SK-N-SH treated with all-trans-retinoic acid at 6 μM for 48 hours (cell line): ENCODE results near the gene HCFC2.

Experiments used
- ATAC-seq: fragments of 200-7000 bp; cut with Tn5 transposase; 3 replicates; pipeline ENCODE4 v1.9.1; 2020; ENCODE audit warnings: mild to moderate bottlenecking, moderate library complexity
- BACH2 ChIP-seq: fragments of 250-450 bp; sonication (Bioruptor Pico); IDR thresholded peaks from 2 replicates; pipeline ENCODE4 v1.9.0; 2021; ENCODE audit warnings: mild to moderate bottlenecking, borderline replicate concordance
- CSDC2 ChIP-seq: fragments of 250-450 bp; sonication (Bioruptor Pico); IDR thresholded peaks from 2 replicates; pipeline ENCODE4 v1.5.0; 2020; ENCODE audit warnings: mild to moderate bottlenecking, moderate library complexity
- ESRRG ChIP-seq: fragments of 250-450 bp; sonication (Bioruptor Pico); IDR thresholded peaks from 2 replicates; pipeline ENCODE4 v1.6.1; 2021; ENCODE audit warnings: mild to moderate bottlenecking
- GLIS3 ChIP-seq: fragments of 250-450 bp; sonication (Bioruptor Pico); IDR thresholded peaks from 2 replicates; pipeline ENCODE4 v1.5.0; 2020; ENCODE audit warnings: mild to moderate bottlenecking, moderate library complexity
- ISL1 ChIP-seq: fragments of 250-450 bp; sonication (Bioruptor Pico); IDR thresholded peaks from 2 replicates; pipeline ENCODE4 v2.1.2; 2022; ENCODE audit warnings: mild to moderate bottlenecking, moderate library complexity
- OSR1 ChIP-seq: fragments of 250-450 bp; sonication (Bioruptor Pico); IDR thresholded peaks from 2 replicates; pipeline ENCODE4 v1.8.0; 2022; ENCODE audit warnings: moderate library complexity, mild to moderate bottlenecking, inconsistent platforms
- RARB ChIP-seq: fragments of 250-450 bp; sonication (Bioruptor Pico); IDR thresholded peaks from 2 replicates; pipeline ENCODE4 v1.8.0; 2021; ENCODE audit warnings: mild to moderate bottlenecking, moderate library complexity
- SNAI2 ChIP-seq: fragments of 250-450 bp; sonication (Bioruptor Pico); IDR thresholded peaks from 2 replicates; pipeline ENCODE4 v1.5.0; 2020; ENCODE audit warnings: mild to moderate bottlenecking, moderate library complexity
- TCF4 ChIP-seq: fragments of 250-450 bp; sonication (Bioruptor Pico); IDR thresholded peaks from 2 replicates; pipeline ENCODE4 v1.8.0; 2021; ENCODE audit warnings: mild to moderate bottlenecking, moderate library complexity, borderline replicate concordance
- TOX ChIP-seq: fragments of 250-450 bp; sonication (Bioruptor Pico); IDR thresholded peaks from 2 replicates; pipeline ENCODE4 v1.8.0; 2021; ENCODE audit warnings: mild to moderate bottlenecking, moderate library complexity, borderline replicate concordance
- ZC3H10 ChIP-seq: fragments of 250-450 bp; sonication (Bioruptor Pico); IDR thresholded peaks from 2 replicates; pipeline ENCODE4 v1.5.1; 2021; ENCODE audit warnings: mild to moderate bottlenecking, moderate library complexity
- ZFP3 ChIP-seq: fragments of 250-450 bp; sonication (Bioruptor Pico); IDR thresholded peaks from 2 replicates; pipeline ENCODE4 v1.5.0; 2020; ENCODE audit warnings: mild to moderate bottlenecking, moderate library complexity
- ZFP30 ChIP-seq: fragments of 450-650 bp; formaldehyde crosslinking; IDR thresholded peaks from 2 replicates; pipeline ENCODE4 v1.5.0; 2022; ENCODE audit warnings: mild to moderate bottlenecking, moderate library complexity
- ZNF565 ChIP-seq: fragments of 450-650 bp; formaldehyde crosslinking; conservative IDR thresholded peaks from 2 replicates; pipeline ENCODE4 v1.5.0; 2020; ENCODE audit warnings: low read depth, mild to moderate bottlenecking, moderate library complexity
- ZNF70 ChIP-seq: fragments of 450-650 bp; formaldehyde crosslinking; IDR thresholded peaks from 2 replicates; pipeline ENCODE4 v1.5.0; 2020; ENCODE audit warnings: mild to moderate bottlenecking, moderate library complexity
- ZNF8 ChIP-seq: fragments of 450-650 bp; formaldehyde crosslinking; IDR thresholded peaks from 2 replicates; pipeline ENCODE4 v1.5.0; 2020; ENCODE audit warnings: mild to moderate bottlenecking, moderate library complexity
- TF ChIP-seq, protein P1 (sequence below): fragments of 250-450 bp; sonication (Bioruptor Pico); IDR thresholded peaks from 2 replicates; pipeline ENCODE4 v1.5.1; 2020; ENCODE audit warnings: low read depth, mild to moderate bottlenecking, moderate library complexity
- TF ChIP-seq, protein P2 (sequence below): fragments of 250-450 bp; sonication (Bioruptor Pico); IDR thresholded peaks from 2 replicates; pipeline ENCODE4 v1.5.1; 2021; ENCODE audit warnings: mild to moderate bottlenecking, moderate library complexity
- TF ChIP-seq, protein P3 (sequence below): fragments of 250-450 bp; sonication (Bioruptor Pico); IDR thresholded peaks from 2 replicates; pipeline ENCODE4 v1.5.0; 2020; ENCODE audit warnings: mild to moderate bottlenecking, moderate library complexity
- TF ChIP-seq, protein P4 (sequence below): fragments of 250-450 bp; sonication (Bioruptor Pico); IDR thresholded peaks from 2 replicates; pipeline ENCODE4 v1.8.0; 2020; ENCODE audit warnings: mild to moderate bottlenecking, moderate library complexity, borderline replicate concordance
- TF ChIP-seq, protein P5 (sequence below): fragments of 250-450 bp; sonication (Bioruptor Pico); IDR thresholded peaks from 2 replicates; pipeline ENCODE4 v1.8.0; 2021; ENCODE audit warnings: low read depth, mild to moderate bottlenecking, moderate library complexity, borderline replicate concordance

HCFC2 gene

DNA sequence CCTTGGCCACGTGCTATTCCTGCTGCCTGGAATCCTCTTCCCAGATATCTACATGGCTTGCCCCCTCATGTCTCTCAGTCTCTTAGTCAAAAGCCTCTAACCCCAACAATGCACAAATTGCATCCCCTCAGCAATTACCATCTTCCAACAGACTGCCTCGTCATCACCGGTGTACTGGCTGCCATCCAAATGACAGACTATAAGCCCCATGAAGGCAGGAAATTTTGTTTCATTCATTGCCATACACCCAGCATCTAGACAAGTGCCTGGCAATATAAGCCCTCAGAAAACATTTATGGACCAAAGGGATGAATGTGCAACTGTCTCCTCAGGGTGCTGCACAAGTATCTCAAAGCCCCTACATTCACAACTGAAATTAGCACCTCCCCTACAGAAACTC, 20.2 kb upstream of the HCFC2 start:
- TF ChIP-seq, protein P1, sequence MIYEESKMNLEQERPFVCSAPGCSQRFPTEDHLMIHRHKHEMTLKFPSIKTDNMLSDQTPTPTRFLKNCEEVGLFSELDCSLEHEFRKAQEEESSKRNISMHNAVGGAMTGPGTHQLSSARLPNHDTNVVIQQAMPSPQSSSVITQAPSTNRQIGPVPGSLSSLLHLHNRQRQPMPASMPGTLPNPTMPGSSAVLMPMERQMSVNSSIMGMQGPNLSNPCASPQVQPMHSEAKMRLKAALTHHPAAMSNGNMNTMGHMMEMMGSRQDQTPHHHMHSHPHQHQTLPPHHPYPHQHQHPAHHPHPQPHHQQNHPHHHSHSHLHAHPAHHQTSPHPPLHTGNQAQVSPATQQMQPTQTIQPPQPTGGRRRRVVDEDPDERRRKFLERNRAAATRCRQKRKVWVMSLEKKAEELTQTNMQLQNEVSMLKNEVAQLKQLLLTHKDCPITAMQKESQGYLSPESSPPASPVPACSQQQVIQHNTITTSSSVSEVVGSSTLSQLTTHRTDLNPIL (CRISPR knock-in tag) = no peak
- TF ChIP-seq ZNF70 (CRISPR knock-in tag) (no peak), ISL1 (CRISPR knock-in tag) (no peak), ZNF8 (CRISPR knock-in tag) (no peak), ZFP3 (CRISPR knock-in tag) (no peak), CSDC2 (CRISPR knock-in tag) (no peak), ZC3H10 (CRISPR knock-in tag) (no peak), ESRRG (CRISPR knock-in tag) (no peak), TCF4 (no peak)
- TF ChIP-seq, protein P2, sequence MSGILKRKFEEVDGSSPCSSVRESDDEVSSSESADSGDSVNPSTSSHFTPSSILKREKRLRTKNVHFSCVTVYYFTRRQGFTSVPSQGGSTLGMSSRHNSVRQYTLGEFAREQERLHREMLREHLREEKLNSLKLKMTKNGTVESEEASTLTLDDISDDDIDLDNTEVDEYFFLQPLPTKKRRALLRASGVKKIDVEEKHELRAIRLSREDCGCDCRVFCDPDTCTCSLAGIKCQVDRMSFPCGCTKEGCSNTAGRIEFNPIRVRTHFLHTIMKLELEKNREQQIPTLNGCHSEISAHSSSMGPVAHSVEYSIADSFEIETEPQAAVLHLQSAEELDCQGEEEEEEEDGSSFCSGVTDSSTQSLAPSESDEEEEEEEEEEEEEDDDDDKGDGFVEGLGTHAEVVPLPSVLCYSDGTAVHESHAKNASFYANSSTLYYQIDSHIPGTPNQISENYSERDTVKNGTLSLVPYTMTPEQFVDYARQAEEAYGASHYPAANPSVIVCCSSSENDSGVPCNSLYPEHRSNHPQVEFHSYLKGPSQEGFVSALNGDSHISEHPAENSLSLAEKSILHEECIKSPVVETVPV = no peak
- TF ChIP-seq, protein P3, sequence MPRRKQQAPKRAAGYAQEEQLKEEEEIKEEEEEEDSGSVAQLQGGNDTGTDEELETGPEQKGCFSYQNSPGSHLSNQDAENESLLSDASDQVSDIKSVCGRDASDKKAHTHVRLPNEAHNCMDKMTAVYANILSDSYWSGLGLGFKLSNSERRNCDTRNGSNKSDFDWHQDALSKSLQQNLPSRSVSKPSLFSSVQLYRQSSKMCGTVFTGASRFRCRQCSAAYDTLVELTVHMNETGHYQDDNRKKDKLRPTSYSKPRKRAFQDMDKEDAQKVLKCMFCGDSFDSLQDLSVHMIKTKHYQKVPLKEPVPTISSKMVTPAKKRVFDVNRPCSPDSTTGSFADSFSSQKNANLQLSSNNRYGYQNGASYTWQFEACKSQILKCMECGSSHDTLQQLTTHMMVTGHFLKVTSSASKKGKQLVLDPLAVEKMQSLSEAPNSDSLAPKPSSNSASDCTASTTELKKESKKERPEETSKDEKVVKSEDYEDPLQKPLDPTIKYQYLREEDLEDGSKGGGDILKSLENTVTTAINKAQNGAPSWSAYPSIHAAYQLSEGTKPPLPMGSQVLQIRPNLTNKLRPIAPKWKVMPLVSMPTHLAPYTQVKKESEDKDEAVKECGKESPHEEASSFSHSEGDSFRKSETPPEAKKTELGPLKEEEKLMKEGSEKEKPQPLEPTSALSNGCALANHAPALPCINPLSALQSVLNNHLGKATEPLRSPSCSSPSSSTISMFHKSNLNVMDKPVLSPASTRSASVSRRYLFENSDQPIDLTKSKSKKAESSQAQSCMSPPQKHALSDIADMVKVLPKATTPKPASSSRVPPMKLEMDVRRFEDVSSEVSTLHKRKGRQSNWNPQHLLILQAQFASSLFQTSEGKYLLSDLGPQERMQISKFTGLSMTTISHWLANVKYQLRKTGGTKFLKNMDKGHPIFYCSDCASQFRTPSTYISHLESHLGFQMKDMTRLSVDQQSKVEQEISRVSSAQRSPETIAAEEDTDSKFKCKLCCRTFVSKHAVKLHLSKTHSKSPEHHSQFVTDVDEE (CRISPR knock-in tag) = no peak
- TF ChIP-seq, protein P4, sequence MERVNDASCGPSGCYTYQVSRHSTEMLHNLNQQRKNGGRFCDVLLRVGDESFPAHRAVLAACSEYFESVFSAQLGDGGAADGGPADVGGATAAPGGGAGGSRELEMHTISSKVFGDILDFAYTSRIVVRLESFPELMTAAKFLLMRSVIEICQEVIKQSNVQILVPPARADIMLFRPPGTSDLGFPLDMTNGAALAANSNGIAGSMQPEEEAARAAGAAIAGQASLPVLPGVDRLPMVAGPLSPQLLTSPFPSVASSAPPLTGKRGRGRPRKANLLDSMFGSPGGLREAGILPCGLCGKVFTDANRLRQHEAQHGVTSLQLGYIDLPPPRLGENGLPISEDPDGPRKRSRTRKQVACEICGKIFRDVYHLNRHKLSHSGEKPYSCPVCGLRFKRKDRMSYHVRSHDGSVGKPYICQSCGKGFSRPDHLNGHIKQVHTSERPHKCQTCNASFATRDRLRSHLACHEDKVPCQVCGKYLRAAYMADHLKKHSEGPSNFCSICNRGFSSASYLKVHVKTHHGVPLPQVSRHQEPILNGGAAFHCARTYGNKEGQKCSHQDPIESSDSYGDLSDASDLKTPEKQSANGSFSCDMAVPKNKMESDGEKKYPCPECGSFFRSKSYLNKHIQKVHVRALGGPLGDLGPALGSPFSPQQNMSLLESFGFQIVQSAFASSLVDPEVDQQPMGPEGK (CRISPR knock-in tag) = no peak
- no peak for ATAC-seq

DNA sequence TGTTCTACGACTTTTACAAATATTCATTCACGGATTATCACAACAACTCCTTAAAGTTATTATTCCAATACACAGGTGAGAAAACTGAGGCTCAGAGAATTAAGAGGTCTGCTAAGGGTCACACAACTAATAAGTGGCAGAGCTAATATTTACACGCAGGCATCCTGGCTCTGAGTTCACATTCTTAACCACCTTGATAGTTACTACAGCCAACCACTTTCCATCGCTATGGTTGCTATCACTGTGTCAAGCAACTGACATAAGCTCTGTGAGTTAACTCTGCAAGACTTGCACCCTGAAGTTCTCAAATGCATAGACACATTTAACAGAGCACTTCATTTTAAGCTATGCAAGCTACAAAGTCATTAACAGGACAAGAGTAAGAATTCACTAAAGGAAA, 18.0 kb upstream of the HCFC2 start:
- ATAC-seq = no peak
- TF ChIP-seq, protein P2 = no peak
- TF ChIP-seq CSDC2 (CRISPR knock-in tag) (no peak), ZFP3 (CRISPR knock-in tag) (no peak), ZNF565 (CRISPR knock-in tag) (no peak), ZFP30 (CRISPR knock-in tag) (no peak), BACH2 (CRISPR knock-in tag) (no peak), SNAI2 (CRISPR knock-in tag) (no peak), OSR1 (CRISPR knock-in tag) (no peak), ZNF70 (CRISPR knock-in tag) (no peak), ZNF8 (CRISPR knock-in tag) (no peak), RARB (no peak), TCF4 (no peak), TOX (CRISPR knock-in tag) (no peak), ZC3H10 (CRISPR knock-in tag) (no peak), GLIS3 (CRISPR knock-in tag) (no peak), ESRRG (CRISPR knock-in tag) (no peak), ISL1 (CRISPR knock-in tag) (no peak)
- TF ChIP-seq, protein P5, sequence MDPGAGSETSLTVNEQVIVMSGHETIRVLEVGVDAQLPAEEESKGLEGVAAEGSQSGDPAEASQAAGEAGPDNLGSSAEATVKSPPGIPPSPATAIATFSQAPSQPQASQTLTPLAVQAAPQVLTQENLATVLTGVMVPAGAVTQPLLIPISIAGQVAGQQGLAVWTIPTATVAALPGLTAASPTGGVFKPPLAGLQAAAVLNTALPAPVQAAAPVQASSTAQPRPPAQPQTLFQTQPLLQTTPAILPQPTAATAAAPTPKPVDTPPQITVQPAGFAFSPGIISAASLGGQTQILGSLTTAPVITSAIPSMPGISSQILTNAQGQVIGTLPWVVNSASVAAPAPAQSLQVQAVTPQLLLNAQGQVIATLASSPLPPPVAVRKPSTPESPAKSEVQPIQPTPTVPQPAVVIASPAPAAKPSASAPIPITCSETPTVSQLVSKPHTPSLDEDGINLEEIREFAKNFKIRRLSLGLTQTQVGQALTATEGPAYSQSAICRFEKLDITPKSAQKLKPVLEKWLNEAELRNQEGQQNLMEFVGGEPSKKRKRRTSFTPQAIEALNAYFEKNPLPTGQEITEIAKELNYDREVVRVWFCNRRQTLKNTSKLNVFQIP = no peak
- TF ChIP-seq, protein P4 (CRISPR knock-in tag) = no peak
- TF ChIP-seq, protein P1 (CRISPR knock-in tag) = no peak
